HEK293T (cell line): ENCODE results near the gene CPEB1.

ENCODE experiments used
- BHLHE40 ChIP-seq: fragments of 450-650 bp; IDR thresholded peaks from 2 replicates; pipeline ENCODE4 v1.6.1; 2016; ENCODE audit warnings: mild to moderate bottlenecking, moderate library complexity, borderline replicate concordance
- FOXK2 ChIP-seq: fragments of 450-650 bp; IDR thresholded peaks from 2 replicates; pipeline ENCODE4 v1.6.1; 2016; ENCODE audit warnings: mild to moderate bottlenecking
- FOXM1 ChIP-seq: fragments of 450-650 bp; IDR thresholded peaks from 2 replicates; pipeline ENCODE4 v1.6.1; 2017; ENCODE audit warnings: mild to moderate bottlenecking, borderline replicate concordance
- HDGF ChIP-seq: fragments of 450-650 bp; IDR thresholded peaks from 2 replicates; pipeline ENCODE4 v1.6.1; 2017; ENCODE audit warnings: antibody characterized with exemption, borderline replicate concordance
- L3MBTL2 ChIP-seq: fragments of 450-650 bp; conservative IDR thresholded peaks from 2 replicates; pipeline ENCODE4 v1.6.1; 2016; ENCODE audit warnings: mild to moderate bottlenecking
- SP1 ChIP-seq: fragments of 450-650 bp; IDR thresholded peaks from 2 replicates; pipeline ENCODE4 v1.6.1; 2017
- TARDBP ChIP-seq: fragments of 450-650 bp; IDR thresholded peaks from 2 replicates; pipeline ENCODE4 v1.6.1; 2016
- TF ChIP-seq, protein P1 (sequence below): fragments of 450-650 bp; IDR thresholded peaks from 2 replicates; pipeline ENCODE4 v1.6.1; 2016

DNA sequence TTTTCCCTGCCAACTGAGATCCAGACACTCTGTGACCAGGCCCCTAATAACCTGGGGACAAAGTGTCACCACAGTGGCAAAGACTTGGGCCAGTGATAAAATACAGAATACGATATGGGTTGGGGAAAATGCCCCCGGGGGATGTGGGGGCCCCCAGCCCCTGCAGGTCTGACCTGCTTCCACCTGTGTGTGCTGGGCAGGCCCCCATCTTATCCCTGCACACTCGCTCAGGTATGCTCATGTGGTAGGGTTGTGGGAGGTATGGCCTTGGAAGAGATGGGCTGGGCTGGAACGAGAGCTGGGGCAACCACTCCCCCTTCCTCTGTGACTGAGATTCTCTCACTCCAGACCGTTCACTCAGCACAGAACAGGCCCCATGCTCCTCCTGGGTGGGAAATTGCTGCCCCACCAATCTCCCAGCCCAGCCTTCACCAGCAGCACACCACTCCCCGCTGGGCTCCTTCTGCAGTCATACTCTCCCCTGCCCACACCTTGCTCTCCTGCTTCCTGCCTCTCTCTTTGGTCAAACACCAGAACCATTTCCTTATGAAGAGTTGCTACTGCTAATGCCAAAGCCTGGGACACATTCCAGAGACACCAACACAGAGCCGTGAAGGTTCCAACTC lies 9.6 kb upstream of the CPEB1 start:
- TF ChIP-seq SP1 (no peak), BHLHE40 (no peak), TARDBP (no peak), L3MBTL2 (no peak), HDGF (no peak), FOXK2 (no peak), FOXM1 (no peak)
- TF ChIP-seq, protein P1, sequence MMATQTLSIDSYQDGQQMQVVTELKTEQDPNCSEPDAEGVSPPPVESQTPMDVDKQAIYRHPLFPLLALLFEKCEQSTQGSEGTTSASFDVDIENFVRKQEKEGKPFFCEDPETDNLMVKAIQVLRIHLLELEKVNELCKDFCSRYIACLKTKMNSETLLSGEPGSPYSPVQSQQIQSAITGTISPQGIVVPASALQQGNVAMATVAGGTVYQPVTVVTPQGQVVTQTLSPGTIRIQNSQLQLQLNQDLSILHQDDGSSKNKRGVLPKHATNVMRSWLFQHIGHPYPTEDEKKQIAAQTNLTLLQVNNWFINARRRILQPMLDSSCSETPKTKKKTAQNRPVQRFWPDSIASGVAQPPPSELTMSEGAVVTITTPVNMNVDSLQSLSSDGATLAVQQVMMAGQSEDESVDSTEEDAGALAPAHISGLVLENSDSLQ, result no peak
